BJ (cell line): ENCODE data around the gene BDH2. TPM values are rescaled to one million over a fixed set of nuclear protein-coding genes. Genes with fewer than 3 reads are reported as not detected.

Source experiments
- CTCF ChIA-PET: fragments of 350-600 bp; formaldehyde crosslinking; extraction: SDS; loops from one replicate; lab custom pipeline; 2021; ENCODE audit warnings: antibody characterized with exemption, inconsistent platforms; lab: Yijun Ruan, JAX
- POLR2A ChIA-PET: fragments of 300-600 bp; sonication (Branson Sonifier 250); formaldehyde crosslinking; extraction: SDS; loops from one replicate; lab custom pipeline; 2021; ENCODE audit warnings: antibody characterized with exemption; lab: Charles Lee
- DNase-seq: peaks from one replicate; pipeline ENCODE4 v3.0.0-alpha.2; 2011; ENCODE audit warnings: low read depth
- H3K27me3 ChIP-seq: 2 replicates; pipeline ENCODE4 v1.6.0; 2011; ENCODE audit warnings: low read length; ENCODE audit not compliant: control insufficient read depth, insufficient read depth
- H3K36me3 ChIP-seq: 2 replicates; pipeline ENCODE4 v1.5.1; 2011; ENCODE audit warnings: low read length; ENCODE audit not compliant: control insufficient read depth, insufficient read depth
- H3K4me3 ChIP-seq: 2 replicates; pipeline ENCODE4 v1.5.1; 2011; ENCODE audit warnings: low read depth, mild to moderate bottlenecking, control low read depth, low read length
- polyA minus RNA-seq: library from RNA; depleted of rRNA, polyadenylated mRNA; stranded (reverse); fragments of >200 nt; gene quantifications from 2 replicates; pipeline ENCODE4 v1.2.3, GENCODE V29; 2011; rRNA and poly(A)+ RNA removed
- polyA plus RNA-seq: library from polyadenylated mRNA; depleted of rRNA; stranded (reverse); fragments of >200 nt; gene quantifications from 2 replicates; pipeline ENCODE4 v1.2.3, GENCODE V29; 2011; rRNA removed
- TF ChIP-seq, protein P1 (sequence below): IDR thresholded peaks from 2 replicates; pipeline ENCODE4 v1.5.1; 2011; ENCODE audit warnings: low read depth, mild to moderate bottlenecking, control low read depth, inconsistent platforms, low read length, moderate library complexity; ENCODE audit not compliant: insufficient read depth

BDH2 gene
- 41.6 and 67.5 TPM in 2 replicates for polyA plus RNA-seq
- polyA minus RNA-seq, result 6.5 and 8.0 TPM in 2 replicates

DNA sequence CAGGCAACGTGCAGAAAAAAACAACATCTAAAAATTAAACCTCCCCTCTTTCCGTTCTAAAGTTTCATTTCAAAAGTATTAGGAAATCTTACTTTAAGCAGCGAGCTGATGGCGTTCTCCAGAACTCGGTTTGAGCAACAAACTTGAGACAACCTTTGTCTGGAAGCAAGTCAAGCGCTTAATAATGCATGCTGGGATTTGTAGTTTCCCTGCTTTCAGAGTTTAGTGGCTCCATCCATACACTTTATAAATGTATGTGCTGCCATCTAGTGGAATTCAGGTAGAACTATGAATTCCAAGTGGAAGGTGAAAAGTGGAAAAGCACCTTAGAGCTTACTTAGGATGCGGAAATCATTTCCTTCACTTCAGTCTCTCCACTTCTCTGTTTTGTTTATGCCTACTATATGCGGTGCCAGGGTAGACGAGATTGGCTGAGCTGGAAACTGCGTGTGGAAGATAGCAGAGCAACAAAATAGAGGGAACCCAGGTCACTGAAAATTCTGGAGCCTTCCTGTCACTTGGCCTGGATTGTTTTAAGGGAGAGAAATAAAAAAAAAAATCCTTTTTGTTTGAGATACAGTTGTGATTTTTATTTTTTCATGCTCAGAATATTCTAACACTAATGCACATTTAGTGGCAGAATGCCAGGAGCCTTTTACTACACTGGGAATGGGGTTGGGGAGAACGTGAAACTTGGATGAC lies at the start of gene BDH2:
BDH2 (minus strand) TSS at position 144 of the 702 bp plus-strand sequence. CDS start 3,580 bp downstream, outside the sequence.
- POLR2A ChIA-PET, result no interaction called here
- H3K27me3 ChIP-seq, result no peaks in the 10 kb centered on the region
- TF ChIP-seq, protein P1, sequence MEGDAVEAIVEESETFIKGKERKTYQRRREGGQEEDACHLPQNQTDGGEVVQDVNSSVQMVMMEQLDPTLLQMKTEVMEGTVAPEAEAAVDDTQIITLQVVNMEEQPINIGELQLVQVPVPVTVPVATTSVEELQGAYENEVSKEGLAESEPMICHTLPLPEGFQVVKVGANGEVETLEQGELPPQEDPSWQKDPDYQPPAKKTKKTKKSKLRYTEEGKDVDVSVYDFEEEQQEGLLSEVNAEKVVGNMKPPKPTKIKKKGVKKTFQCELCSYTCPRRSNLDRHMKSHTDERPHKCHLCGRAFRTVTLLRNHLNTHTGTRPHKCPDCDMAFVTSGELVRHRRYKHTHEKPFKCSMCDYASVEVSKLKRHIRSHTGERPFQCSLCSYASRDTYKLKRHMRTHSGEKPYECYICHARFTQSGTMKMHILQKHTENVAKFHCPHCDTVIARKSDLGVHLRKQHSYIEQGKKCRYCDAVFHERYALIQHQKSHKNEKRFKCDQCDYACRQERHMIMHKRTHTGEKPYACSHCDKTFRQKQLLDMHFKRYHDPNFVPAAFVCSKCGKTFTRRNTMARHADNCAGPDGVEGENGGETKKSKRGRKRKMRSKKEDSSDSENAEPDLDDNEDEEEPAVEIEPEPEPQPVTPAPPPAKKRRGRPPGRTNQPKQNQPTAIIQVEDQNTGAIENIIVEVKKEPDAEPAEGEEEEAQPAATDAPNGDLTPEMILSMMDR, result peak; percentile 63

DNA sequence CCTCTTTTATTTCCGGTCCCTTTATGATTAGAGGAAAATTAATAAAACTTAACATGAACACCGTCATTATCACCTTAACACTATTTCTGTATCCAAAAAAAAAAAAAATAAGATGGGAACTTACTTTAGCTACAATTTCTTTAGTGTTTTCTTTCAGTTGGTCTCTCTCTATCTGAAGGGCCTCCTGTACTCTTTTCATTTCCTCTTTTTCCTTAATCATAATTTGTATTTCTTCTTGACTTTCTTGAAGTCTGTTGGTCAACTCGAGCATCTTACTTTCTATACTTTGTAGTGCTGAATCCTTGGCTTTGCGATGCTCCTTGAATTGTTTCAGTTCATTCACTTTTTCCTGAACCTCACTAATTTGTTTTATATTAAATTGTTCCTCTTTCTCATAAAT lies 45.3 kb upstream of the BDH2 start:
- ChIA-PET POLR2A (no interaction called here), CTCF (no interaction called here)
- H3K36me3 ChIP-seq, result no peaks in the 10 kb centered on the region; the same call in 1 of the 2 replicates
- no peak for DNase-seq
- H3K27me3 ChIP-seq, result no peaks in the 10 kb centered on the region
- no peak overlapping the region for H3K4me3 ChIP-seq
- TF ChIP-seq, protein P1, result no peak

More for the DNA sequence above, at the start of gene BDH2:
- DNase-seq, result peak; percentile 82
- Histone ChIP-seq H3K36me3 (no peaks in the 10 kb centered on the region), H3K4me3 (peak within 1 kb of the TSS; percentile 46)
- CTCF ChIA-PET, result interaction anchor here (0.6 to 2.5 kb wide), 22 partner anchors 9 to 1052 kb away, joined by 3 to 14 read pairs (median 4); partner anchors contain the start of gene SLC9B2

DNA sequence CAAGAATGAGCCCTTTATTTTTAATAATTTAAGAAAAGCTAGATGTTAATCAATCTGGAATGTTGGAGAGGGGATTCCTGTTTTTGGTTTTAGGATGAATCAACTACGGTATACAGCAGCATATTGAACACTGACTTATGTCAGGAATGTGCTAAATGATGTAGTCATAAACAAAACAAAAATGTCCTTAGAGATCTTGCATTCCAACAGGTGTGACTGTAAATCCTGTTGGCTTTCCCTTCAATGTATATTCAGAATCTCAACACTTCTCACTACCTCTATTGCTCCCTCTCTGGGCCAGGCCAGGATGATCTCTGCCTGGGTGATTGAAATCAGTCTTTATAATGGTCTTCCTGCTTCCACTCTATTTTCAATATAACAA lies 37.8 kb upstream of the BDH2 start:
- DNase-seq, result no peak
- Histone ChIP-seq H3K27me3 (no peaks in the 10 kb centered on the region), H3K36me3 (no peaks in the 10 kb centered on the region), H3K4me3 (no peak overlapping the region)
- POLR2A ChIA-PET, result no interaction called here
- CTCF ChIA-PET, result interaction anchor here (0.7 to 1.0 kb wide), 2 partner anchors 12 to 80 kb away, joined by 3 read pairs; no protein-coding TSS in a partner anchor
- TF ChIP-seq, protein P1, result 0 out of 2 replicates have a peak, but pooled peaks have one; percentile 2

DNA sequence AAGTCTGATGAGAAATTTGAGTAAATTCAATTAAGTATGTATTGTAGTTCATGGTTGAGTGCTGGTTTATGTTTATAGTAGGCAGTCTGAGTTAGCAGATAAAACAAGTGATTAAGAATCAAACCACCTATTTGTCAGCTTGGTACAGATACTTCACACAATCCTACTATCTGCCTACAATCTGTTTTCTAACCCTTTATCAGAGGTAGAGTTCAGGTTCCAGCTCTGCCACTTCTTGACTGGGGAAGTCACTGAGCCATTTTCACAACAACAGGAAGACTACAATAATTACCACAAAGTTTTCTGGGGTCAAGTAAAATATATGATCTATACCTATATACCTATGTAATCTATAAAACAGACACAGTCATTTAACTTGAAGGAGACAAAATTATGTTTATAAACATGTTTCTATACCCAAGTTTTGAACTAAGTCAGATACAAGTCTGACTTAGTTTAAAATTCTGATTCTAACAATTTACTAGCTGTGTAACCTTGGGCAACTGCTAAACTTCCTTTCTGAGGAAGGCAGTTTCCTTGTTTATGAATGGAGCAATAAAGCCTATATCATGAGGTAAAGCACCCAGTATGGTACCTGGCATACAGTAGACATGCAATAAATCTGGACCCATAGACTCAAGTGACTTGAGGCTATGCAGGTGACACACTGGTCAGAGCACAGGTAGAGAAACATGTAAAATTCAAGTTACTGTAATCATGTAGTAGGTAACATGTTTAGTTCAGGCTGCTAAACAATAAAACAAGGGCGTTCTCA lies 37.2 kb upstream of the BDH2 start:
- no peak for DNase-seq
- ChIA-PET POLR2A (no interaction called here), CTCF (interaction anchor here (1.0 kb wide), 1 partner anchor 13 kb away, joined by 3 read pairs; no protein-coding TSS in a partner anchor)
- Histone ChIP-seq H3K27me3 (no peaks in the 10 kb centered on the region), H3K36me3 (no peaks in the 10 kb centered on the region), H3K4me3 (no peak overlapping the region)
- TF ChIP-seq, protein P1, result no peak

DNA sequence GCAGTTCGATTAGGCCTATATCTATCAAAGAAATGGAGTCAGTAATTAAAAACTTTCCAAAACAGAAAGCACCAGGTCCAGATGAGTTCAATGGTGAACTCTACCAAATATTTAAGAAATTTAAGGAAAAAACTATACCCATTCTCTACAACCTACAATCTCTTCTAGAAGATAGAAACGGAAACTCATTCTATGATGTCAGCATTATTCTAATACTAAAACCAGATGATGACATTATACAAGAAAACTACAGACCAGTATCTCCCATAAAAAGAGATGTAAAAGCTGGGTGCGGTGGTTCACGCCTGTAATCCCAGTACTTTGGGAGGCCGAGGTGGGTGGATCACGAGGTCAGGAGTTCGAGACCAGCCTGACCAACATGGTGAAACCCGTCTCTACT lies 29.5 kb upstream of the BDH2 start:
- TF ChIP-seq, protein P1, result no peak
- ChIA-PET POLR2A (no interaction called here), CTCF (no interaction called here)
- Histone ChIP-seq H3K4me3 (no peak overlapping the region), H3K36me3 (no peaks in the 10 kb centered on the region), H3K27me3 (no peaks in the 10 kb centered on the region)
- no peak for DNase-seq
